Ascending aorta (tissue), 2 donors: Measurements from ENCODE around the gene NPAS3. TPM values are rescaled to one million over a fixed set of nuclear protein-coding genes. Genes with fewer than 3 reads are reported as not detected.

Experiments
- DNase-seq, 2 donors: peaks; one replicate each; pipeline ENCODE4 v3.0.0-alpha.2; 2019; ENCODE audit warnings: low spot score in 2 of 2
- H3K27ac ChIP-seq, 2 donors: fragments of 200-600 bp; sonication (generic); one replicate each; pipeline ENCODE4 v1.5.1; 2016 to 2017; ENCODE audit warnings: mild to moderate bottlenecking in 1 of 2
- H3K27me3 ChIP-seq: fragments of 200-600 bp; sonication (generic); one replicate; pipeline ENCODE4 v1.5.1; 2017
- H3K36me3 ChIP-seq, 2 donors: fragments of 200-600 bp; sonication (generic); one replicate each; pipeline ENCODE4 v1.5.1; 2016
- H3K4me1 ChIP-seq, 2 donors: fragments of 200-600 bp; sonication (generic); one replicate each; pipeline ENCODE4 v1.5.1; 2016 to 2017; ENCODE audit warnings: mild to moderate bottlenecking in 1 of 2
- H3K4me3 ChIP-seq, 2 donors: fragments of 200-600 bp; sonication (generic); one replicate each; pipeline ENCODE4 v1.5.1; 2016 to 2017; ENCODE audit warnings: mild to moderate bottlenecking in 1 of 2
- H3K9me3 ChIP-seq, 2 donors: fragments of 200-600 bp; sonication (generic); one replicate each; pipeline ENCODE4 v1.5.1; 2016
- CTCF ChIP-seq, 3 experiments: fragments of 200-600 bp in 2 of 3; fragments of 450-650 bp in 1 of 3; sonication (generic) in 2 of 3; IDR thresholded peaks; one replicate each; pipeline ENCODE4 v1.5.1; 2016 to 2019; ENCODE audit warnings: antibody characterized with exemption in 3 of 3, mild to moderate bottlenecking in 1 of 3, moderate library complexity in 1 of 3
- intact Hi-C: fragments of 100-400 bp; cut with DNase I; formaldehyde crosslinking; loops from one replicate; pipeline ENCODE4 v1.15.1; 2023
- total RNA-seq: library from RNA; depleted of rRNA; stranded (reverse); fragments of >200 nt; gene quantifications from one replicate; pipeline ENCODE4 v1.1.0, GENCODE V29; 2016

NPAS3 gene
- total RNA-seq, 1 donor from 2014 or later = not detected

GRCh38 chr14:33678005-33678404, 739.3 kb downstream of the NPAS3 start:
- Histone ChIP-seq H3K4me1 (peaks cover 0 to 7% of the 10 kb centered on the region in 2 donors), H3K27me3 (no peaks in the 10 kb centered on the region), H3K36me3 (no peaks in the 10 kb centered on the region), H3K27ac (no peak overlapping the region), H3K4me3 (no peak overlapping the region), H3K9me3 (no peaks in the 10 kb centered on the region)
- DNase-seq = no peak
- intact Hi-C loops = no loop called here
- TF ChIP-seq CTCF (IDR thresholded peaks at IDR 0.05) = no peak

- Histone ChIP-seq H3K27me3 (no peaks in the 10 kb centered on the region), H3K27ac (no peak overlapping the region), H3K4me1 (peaks cover 0 to 7% of the 10 kb centered on the region in 2 donors), H3K36me3 (no peaks in the 10 kb centered on the region), H3K9me3 (no peaks in the 10 kb centered on the region), H3K4me3 (no peak overlapping the region)
- TF ChIP-seq CTCF (IDR thresholded peaks at IDR 0.05) = no peak
- intact Hi-C loops = no loop called here
- no peak for DNase-seq
Measured at GRCh38 chr14:33679025-33679424, 740.3 kb downstream of the NPAS3 start.

GRCh38 chr14:33679461-33680225, 741.0 kb downstream of the NPAS3 start:
- H3K27me3 ChIP-seq = no peaks in the 10 kb centered on the region
- peaks cover 0 to 7% of the 10 kb centered on the region in 2 donors for H3K4me1 ChIP-seq
- no peak overlapping the region for H3K4me3 ChIP-seq
- H3K27ac ChIP-seq = no peak overlapping the region
- no peaks in the 10 kb centered on the region for H3K36me3 ChIP-seq
- no peak for TF ChIP-seq CTCF (IDR thresholded peaks at IDR 0.05)
- intact Hi-C loops = no loop called here
- H3K9me3 ChIP-seq = no peaks in the 10 kb centered on the region
- no peak for DNase-seq

- Histone ChIP-seq H3K27me3 (no peaks in the 10 kb centered on the region), H3K36me3 (no peaks in the 10 kb centered on the region), H3K4me1 (peaks cover 0 to 8% of the 10 kb centered on the region in 2 donors), H3K27ac (no peak overlapping the region), H3K4me3 (no peak overlapping the region), H3K9me3 (no peaks in the 10 kb centered on the region)
- no peak for DNase-seq
- no peak for TF ChIP-seq CTCF (IDR thresholded peaks at IDR 0.05)
- intact Hi-C loops = no loop called here
Measured at GRCh38 chr14:33680873-33681272, 742.2 kb downstream of the NPAS3 start.

- Histone ChIP-seq H3K27ac (no peak overlapping the region), H3K9me3 (no peaks in the 10 kb centered on the region)
- DNase-seq = peak in 1 of 2 donors; percentile 71
Measured at GRCh38 chr14:33682760-33683159, 744.1 kb downstream of the NPAS3 start.

More at GRCh38 chr14:33682760-33683159, 744.1 kb downstream of the NPAS3 start:
- no peak for TF ChIP-seq CTCF (IDR thresholded peaks at IDR 0.05)
- no peaks in the 10 kb centered on the region for H3K27me3 ChIP-seq
- intact Hi-C loops = no loop called here
- peaks cover 0 to 11% of the 10 kb centered on the region in 2 donors for H3K4me1 ChIP-seq
- no peak overlapping the region for H3K4me3 ChIP-seq
- no peaks in the 10 kb centered on the region for H3K36me3 ChIP-seq
